ENCODE data around the gene UCKL1. TPM values are rescaled to one million over a fixed set of nuclear protein-coding genes. Genes with fewer than 3 reads are reported as not detected.

Gene UCKL1
- total RNA-seq, 1 experiment from 2014 or later: 55.1 TPM

- peak in 1 of 2 experiments; percentile 62 for DNase-seq
- no peaks in the 10 kb centered on the region for H3K9me3 ChIP-seq (ENCODE audit: insufficient read depth, low read depth)
- H3K36me3 ChIP-seq (ENCODE audit: low read depth): peaks cover 40% of the 10 kb centered on the region
- intact Hi-C loops (cut with micrococcal nuclease; ENCODE audit: unreplicated experiment): no loop called here
- no peaks in the 10 kb centered on the region for H3K27me3 ChIP-seq (ENCODE audit: insufficient read depth, low read depth)
- H3K9me2 ChIP-seq (ENCODE audit: insufficient read depth): no peaks in the 10 kb centered on the region
- peaks cover 62% of the 10 kb centered on the region for H3K4me1 ChIP-seq (replicated peaks; ENCODE audit: insufficient read depth)
- H4K20me1 ChIP-seq (ENCODE audit: insufficient read depth): peaks cover 17% of the 10 kb centered on the region
- H3F3A ChIP-seq (ENCODE audit: insufficient read depth, low read depth): peaks cover 71% of the 10 kb centered on the region
- POLR2A ChIA-PET (ENCODE audit: unreplicated experiment): interaction anchor here (0.7 kb wide), 1 partner anchor 150 kb away, joined by 3 read pairs; no protein-coding TSS in a partner anchor
- no TSS peak for BruUV-seq (replicated peaks)
- TF ChIP-seq CTCF (conservative IDR thresholded peaks at IDR 0.05) (no peak), EZH2 (IDR thresholded peaks at IDR 0.05; ENCODE audit: low read depth) (no peak)
- H3K4me2 ChIP-seq: peak overlapping the region; percentile 72
- CTCF ChIA-PET: no interaction called here
- H2AFZ ChIP-seq: no peak overlapping the region
- peaks cover 43% of the 10 kb centered on the region for H3K79me2 ChIP-seq (ENCODE audit: low read depth)
- peak overlapping the region; percentile 92 for H3K27ac ChIP-seq
- no peak overlapping the region for H3K4me3 ChIP-seq
Observed at GRCh38 chr20:63890201-63890576, 66.0 kb downstream of the UCKL1 start.

Small RNA genes within 50 kb of the gene (microRNA-seq; reads per million reads assigned to microRNA genes)
- gene MIR1914 (ENCODE audit: borderline number of aligned reads, borderline replicate concordance) (2.7 reads per million), gene MIR647 (ENCODE audit: borderline number of aligned reads, borderline replicate concordance) (not detected), gene MIR941-1 (ENCODE audit: borderline number of aligned reads, borderline replicate concordance) (not detected), gene MIR941-2 (ENCODE audit: borderline number of aligned reads, borderline replicate concordance) (not detected), gene MIR941-3 (ENCODE audit: borderline number of aligned reads, borderline replicate concordance) (not detected), gene MIR941-4 (ENCODE audit: borderline number of aligned reads, borderline replicate concordance) (not detected), gene MIR941-5 (ENCODE audit: borderline number of aligned reads, borderline replicate concordance) (not detected)

Other genes starting within 250 kb of the UCKL1 start
- gene ARFRP1, start 248.4 kb downstream of the UCKL1 start, total RNA-seq (2021): 59.1 and 71.1 TPM in 2 replicates
- gene ZGPAT, start 248.4 kb downstream of the UCKL1 start, total RNA-seq (2021): 27.2 and 31.4 TPM in 2 replicates
- gene LIME1, start 219.8 kb downstream of the UCKL1 start, total RNA-seq (2021): 18.7 and 24.8 TPM in 2 replicates
- gene SLC2A4RG, start 216.6 kb downstream of the UCKL1 start, total RNA-seq (2021): 167 and 233 TPM in 2 replicates
- 3.6 and 4.9 TPM in 2 replicates for gene ZBTB46, start 125.2 kb downstream of the UCKL1 start, total RNA-seq (2021)
- not detected in 2 replicates for gene ABHD16B, start 94.9 kb downstream of the UCKL1 start, total RNA-seq (2021)
- gene TPD52L2, start 91.1 kb downstream of the UCKL1 start, total RNA-seq (2021): 149 and 158 TPM in 2 replicates
- gene DNAJC5, start 61.3 kb downstream of the UCKL1 start, total RNA-seq (2021): 47.0 and 48.1 TPM in 2 replicates
- 24.3 and 28.1 TPM in 2 replicates for gene ZNF512B, start 13.5 kb upstream of the UCKL1 start, total RNA-seq (2021)
- gene SAMD10, start 23.2 kb upstream of the UCKL1 start, total RNA-seq (2021): 14.4 and 18.7 TPM in 2 replicates
- 103 and 111 TPM in 2 replicates for gene PRPF6, start 24.7 kb upstream of the UCKL1 start, total RNA-seq (2021)
- gene C20orf204, start 79.8 kb upstream of the UCKL1 start, total RNA-seq (2021): 3.8 and 6.4 TPM in 2 replicates
- 0.83 TPM in 1 of 2 replicates, not detected in the other for gene SOX18, start 93.2 kb upstream of the UCKL1 start, total RNA-seq (2021)
- gene TCEA2, start 106.8 kb upstream of the UCKL1 start, total RNA-seq (2021): 100 and 156 TPM in 2 replicates
- 33.3 and 39.2 TPM in 2 replicates for gene RGS19, start 123.1 kb upstream of the UCKL1 start, total RNA-seq (2021)
- 1.5 and 2.7 TPM in 2 replicates for gene OPRL1, start 123.7 kb upstream of the UCKL1 start, total RNA-seq (2021)
- gene LKAAEAR1, start 128.0 kb upstream of the UCKL1 start, total RNA-seq (2021): not detected in 2 replicates
- not detected in 2 replicates for gene NPBWR2, start 151.1 kb upstream of the UCKL1 start, total RNA-seq (2021)
- 0.18 TPM in 1 of 2 replicates, not detected in the other for gene MYT1, start 208.0 kb upstream of the UCKL1 start, total RNA-seq (2021)

Measured in PC-9 (cell line).